ENCODE measurements around the gene CACNA1H.
"Not testable (repeated sequence)": the region's sequence is repeated elsewhere in the genome, so short reads cannot be mapped to it uniquely, and the experiment has no call there.

Gene CACNA1H

GRCh38 chr16:1221628-1222552 is 69.0 kb downstream of the CACNA1H start:
- Histone ChIP-seq H3K27ac (no peak overlapping the region), H3K4me3 (no peak overlapping the region)
- no peak for DNase-seq (ENCODE audit: low spot score)
- no peak for TF ChIP-seq CTCF (IDR thresholded peaks at IDR 0.05)

- no peak for DNase-seq (ENCODE audit: low spot score)
- H3K4me3 ChIP-seq: no peak overlapping the region
- H3K27ac ChIP-seq: no peak overlapping the region
- TF ChIP-seq CTCF (IDR thresholded peaks at IDR 0.05): no peak
Observed at GRCh38 chr16:1222553-1223354, 69.8 kb downstream of the CACNA1H start.

DNA sequence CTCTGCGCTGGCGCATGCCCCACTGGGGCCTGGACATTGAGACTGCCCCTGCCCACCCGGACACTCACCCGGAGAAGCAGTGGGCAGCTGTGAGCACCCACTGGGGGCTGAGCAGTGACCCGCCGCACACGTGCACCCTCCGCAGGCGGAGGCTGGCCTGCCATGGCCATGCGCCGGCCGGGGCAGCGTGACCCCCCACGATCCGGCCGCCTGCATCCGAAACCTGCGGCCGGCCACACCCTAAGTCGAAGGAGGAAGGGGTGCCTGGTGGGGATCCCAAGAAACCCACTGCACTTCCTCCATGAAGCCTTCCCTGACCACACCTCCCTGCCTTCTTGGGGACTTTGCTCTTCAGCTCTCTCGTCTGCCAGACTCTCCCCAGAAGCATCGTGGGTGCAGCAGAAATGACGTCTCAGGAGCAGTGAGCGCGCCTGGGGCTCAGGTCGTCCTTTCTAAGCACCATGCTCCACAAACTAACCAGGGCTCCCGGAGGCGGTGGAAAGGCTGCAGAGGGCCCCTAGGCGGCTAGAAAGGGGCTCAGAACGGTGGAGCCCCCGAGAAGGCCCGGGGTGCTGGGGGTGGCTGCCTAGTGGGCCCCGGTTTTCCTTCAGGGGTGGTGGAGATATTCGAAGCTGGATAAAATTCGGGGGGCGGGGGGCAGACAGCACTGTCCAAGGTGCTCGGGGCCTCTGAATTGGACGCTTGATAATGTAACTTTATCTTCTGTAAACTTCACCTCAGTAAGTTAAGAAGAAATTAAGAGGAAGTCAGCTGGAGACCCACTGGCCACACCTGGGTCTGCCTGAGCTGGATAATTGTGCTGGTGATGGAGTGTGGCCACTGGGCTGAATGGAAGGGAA is 70.7 kb downstream of the CACNA1H start:
- Histone ChIP-seq H3K27ac (no peak overlapping the region), H3K4me3 (no peak overlapping the region)
- no peak for TF ChIP-seq CTCF (IDR thresholded peaks at IDR 0.05)
- DNase-seq (ENCODE audit: low spot score): no peak

GRCh38 chr16:1224558-1224957 is 71.7 kb downstream of the CACNA1H start:
- TF ChIP-seq CTCF (IDR thresholded peaks at IDR 0.05): no peak
- DNase-seq (ENCODE audit: low spot score): no peak
- Histone ChIP-seq H3K27ac (no peak overlapping the region), H3K4me3 (no peak overlapping the region)

DNA sequence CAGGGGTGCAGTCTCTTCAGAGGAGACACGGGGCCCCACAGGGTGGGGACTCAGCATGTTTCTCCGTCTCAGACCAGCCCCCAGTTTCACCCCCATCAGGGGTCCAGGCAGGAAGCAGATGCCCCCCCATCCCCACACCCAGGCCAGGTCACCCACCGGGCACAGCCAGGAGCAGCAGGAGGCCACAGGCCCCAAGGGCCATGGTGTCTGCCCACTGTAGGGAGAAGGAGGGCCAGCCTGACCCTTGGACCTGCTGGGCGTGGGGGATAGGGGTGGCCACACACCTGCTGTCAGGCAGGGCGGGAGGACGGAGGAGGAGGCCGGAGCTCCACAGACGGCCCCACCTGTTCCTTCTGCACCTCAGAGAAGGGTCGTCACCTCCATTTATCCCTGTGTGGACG is 72.1 kb downstream of the CACNA1H start, which contains the start of gene TPSG1:
Gene TPSG1, minus strand, starts transcription at position 218 of the 401 bp plus-strand sequence. Its CDS starts 16 bp downstream, at position 202.
- no peak for DNase-seq (ENCODE audit: low spot score)
- TF ChIP-seq CTCF (IDR thresholded peaks at IDR 0.05): no peak
- no peak within 1 kb of the TSS for H3K4me3 ChIP-seq
- H3K27ac ChIP-seq: no peak within 1 kb of the TSS

DNA sequence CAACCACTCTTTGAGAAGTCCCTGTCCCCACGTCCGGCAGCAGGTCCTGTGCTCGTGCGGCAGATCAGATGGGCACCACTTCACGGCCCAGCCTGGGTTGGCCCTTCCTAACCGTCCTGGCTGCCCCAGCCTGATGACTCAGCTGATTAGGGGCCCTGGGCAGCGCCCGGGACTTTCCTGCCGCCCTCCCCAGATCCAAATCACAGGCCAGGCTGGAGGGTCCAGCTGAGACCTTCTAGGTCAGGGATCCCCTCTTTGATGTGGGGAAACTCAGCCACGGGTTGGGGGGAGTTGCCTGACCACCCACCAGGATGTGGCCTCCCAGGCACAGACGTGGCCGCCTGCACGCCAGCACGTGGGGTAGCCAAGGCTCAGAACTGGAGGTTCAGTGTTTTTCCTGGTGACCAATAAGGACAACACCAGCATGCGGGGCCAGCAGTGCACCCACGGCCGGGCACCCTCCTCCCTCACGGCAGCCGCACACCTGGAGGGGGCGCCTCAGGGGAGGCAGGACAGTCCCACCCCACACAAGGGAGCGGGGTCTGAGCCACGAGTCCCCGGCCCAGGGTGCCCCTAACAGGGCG is 72.9 kb downstream of the CACNA1H start:
- not testable (repeated sequence) for DNase-seq (ENCODE audit: low spot score); H3K4me3 ChIP-seq; H3K27ac ChIP-seq

GRCh38 chr16:1226692-1227091 is 73.8 kb downstream of the CACNA1H start:
- not testable (repeated sequence) for H3K4me3 ChIP-seq; DNase-seq (ENCODE audit: low spot score); H3K27ac ChIP-seq

DNA sequence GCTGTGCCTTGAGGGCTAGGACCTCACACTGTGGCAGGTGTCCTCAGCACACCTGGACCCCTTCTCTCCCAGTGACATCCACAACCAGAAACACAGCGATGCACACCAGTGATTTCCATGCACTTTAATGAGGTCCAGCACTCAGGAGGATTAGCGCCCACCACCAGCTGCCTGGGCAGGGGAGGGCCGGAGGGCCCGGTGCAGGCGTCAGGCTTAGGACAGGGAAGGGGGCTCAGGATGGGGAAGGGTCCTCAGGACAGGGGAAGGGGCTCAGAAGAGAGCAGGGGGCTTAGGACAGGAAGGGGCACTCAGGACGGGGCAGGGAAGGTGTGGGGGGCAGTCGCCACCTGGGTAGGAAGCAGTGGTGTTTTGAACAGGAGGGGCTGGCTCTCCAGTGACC is 75.3 kb downstream of the CACNA1H start:
- H3K4me3 ChIP-seq; DNase-seq (ENCODE audit: low spot score); H3K27ac ChIP-seq: not testable (repeated sequence)

DNA sequence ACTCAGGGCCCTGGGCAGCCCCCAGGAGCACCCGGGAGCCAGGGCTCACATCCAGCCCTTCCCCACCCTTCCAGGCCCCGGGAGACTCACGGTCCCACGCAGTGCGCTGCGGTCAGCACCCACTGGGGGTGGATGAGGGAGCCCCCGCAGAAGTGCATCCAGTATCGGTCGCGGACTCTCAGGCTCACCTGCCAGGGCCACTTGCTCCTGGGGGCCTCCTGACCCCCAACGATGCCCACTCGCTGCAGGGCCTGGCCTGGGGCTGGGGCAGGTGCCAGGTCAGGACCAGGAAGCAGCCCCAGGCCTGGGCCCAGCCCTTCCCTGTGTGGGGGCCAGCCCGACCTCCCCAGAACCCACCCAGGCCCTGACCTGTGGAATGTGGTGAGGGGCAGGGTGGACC is 76.6 kb downstream of the CACNA1H start:
- H3K27ac ChIP-seq; H3K4me3 ChIP-seq; DNase-seq (ENCODE audit: low spot score): not testable (repeated sequence)

DNA sequence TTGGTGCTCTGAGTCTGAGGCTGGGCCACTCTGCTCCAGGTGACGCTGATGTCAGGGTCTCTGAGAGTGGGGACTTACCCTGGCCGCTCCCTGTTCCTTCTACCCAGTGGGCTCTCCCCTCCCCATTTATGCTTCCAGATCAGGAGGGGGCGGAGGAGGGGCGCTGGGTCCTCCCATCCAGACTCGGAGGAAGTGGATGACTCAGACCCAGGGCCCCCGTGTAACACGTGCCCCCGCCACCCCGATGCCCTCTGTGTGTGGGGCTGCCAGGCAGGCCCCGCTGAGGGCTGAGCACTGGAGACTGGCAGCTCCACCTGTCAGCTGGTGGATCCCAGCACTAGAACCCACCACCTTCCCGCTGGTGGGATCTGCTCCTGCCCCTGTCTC is 77.2 kb downstream of the CACNA1H start, which contains the start of gene TPSB2:
Gene TPSB2, minus strand, starts transcription at position 101 of the 387 bp plus-strand sequence. CDS start 233 bp downstream, outside the sequence.
- H3K4me3 ChIP-seq; H3K27ac ChIP-seq; DNase-seq (ENCODE audit: low spot score): not testable (repeated sequence)
